HG03442 (cell line): ENCODE measurements around the gene NCS1.

ENCODE experiments used
- ATAC-seq: cut with Tn5 transposase; IDR thresholded peaks from one replicate; pipeline ENCODE4 v1.9.1; 2021; ENCODE audit warnings: mild to moderate bottlenecking, moderate library complexity; ENCODE audit not compliant: unreplicated experiment

Gene NCS1

GRCh38 chr9:130172161-130172857 is at the start of gene NCS1:
Gene NCS1, plus strand, starts transcription at chr9:130172404. Its CDS starts 260 bp downstream, at chr9:130172664.
- no peak for ATAC-seq

- no peak for ATAC-seq
Measured at GRCh38 chr9:130122456-130122855, 49.7 kb upstream of the NCS1 start.

- ATAC-seq: no peak
Measured at GRCh38 chr9:130124085-130124860, 47.9 kb upstream of the NCS1 start.

DNA sequence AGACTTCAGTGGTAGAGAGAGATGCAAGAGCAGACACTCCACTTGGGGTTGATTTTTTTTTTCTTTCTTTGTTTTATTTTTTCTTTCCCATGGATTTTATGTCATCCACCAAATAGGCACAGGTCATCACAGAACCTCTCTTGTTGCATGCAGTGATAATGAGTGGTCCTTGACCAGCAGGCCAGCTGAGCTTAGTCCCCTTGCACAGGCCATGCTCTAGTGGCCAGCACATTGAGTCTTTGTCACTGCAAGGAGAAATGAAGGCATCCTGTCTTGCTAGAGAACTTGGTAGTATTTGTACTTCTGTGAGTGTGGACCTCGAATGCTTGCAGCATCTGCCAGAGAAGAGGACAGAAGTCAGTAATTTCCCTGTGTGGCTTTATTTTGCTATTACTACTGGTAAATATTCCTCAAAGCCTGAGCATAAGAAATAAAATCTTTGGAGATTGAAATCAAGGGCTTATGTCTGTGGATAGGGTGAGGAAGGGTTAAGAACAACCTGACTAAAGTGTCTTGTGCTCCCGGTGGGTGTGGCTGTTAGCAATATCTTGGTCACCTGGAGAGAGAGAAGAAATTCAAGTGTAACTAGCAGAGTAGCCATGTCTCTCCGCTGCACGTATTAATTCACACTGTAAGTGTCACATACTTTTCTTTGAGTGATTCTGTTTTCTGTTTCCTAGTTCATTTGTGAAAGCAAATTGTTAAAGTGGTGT is 45.3 kb upstream of the NCS1 start:
- ATAC-seq: no peak

GRCh38 chr9:130128251-130128650 is 44.0 kb upstream of the NCS1 start:
- peak; percentile 44 for ATAC-seq

- ATAC-seq: peak; percentile 54
Measured at GRCh38 chr9:130128733-130129431, 43.3 kb upstream of the NCS1 start.

DNA sequence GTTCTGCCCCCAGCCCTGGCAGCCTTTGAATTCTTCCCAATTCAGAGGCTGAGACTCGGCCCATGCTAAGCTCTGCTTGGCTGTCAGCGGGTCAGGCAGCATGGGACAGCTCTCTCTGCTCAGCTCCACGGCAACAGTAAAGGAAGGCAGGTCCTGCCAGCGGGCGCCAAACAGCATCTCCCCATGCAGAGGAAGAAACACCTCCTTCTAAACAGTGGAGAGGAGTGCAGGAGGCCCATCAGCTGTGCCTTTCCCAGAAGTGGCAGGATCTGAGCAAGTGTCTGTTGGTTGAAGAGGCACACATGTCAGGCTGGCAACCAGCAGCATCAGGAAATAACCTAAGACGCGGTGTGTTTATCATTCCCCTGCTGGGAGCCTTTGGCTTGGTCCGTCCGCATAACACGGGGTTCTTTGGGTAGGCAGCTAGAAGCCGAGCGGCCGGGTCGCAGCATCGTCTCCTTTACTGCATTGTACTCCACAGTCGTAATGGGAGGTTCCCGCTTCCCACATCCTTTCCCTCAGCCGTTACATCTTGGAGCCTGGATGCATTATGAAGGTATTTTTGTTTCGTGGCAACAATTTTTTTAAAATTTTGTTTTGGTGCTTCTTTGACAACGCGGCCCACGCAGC is 42.7 kb upstream of the NCS1 start:
- ATAC-seq: no peak

DNA sequence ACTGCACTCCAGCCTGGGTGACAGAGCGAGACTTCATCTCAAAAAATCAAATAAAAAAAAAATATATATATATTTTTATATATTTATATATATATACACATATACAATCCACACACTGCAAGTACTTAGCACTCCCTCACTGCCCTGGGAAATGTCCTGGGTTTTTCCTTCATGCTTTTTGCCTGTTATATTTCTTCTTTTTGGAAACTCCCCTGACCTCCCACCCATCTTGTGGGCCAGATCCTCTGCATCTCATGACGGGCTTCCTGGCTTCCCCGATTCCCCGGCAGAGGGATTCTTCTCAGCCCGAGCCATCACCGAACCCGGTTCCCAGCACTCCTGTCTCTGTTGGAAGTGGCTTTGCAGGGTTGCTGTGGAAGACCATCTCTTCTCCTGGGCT is 39.5 kb upstream of the NCS1 start:
- no peak for ATAC-seq

DNA sequence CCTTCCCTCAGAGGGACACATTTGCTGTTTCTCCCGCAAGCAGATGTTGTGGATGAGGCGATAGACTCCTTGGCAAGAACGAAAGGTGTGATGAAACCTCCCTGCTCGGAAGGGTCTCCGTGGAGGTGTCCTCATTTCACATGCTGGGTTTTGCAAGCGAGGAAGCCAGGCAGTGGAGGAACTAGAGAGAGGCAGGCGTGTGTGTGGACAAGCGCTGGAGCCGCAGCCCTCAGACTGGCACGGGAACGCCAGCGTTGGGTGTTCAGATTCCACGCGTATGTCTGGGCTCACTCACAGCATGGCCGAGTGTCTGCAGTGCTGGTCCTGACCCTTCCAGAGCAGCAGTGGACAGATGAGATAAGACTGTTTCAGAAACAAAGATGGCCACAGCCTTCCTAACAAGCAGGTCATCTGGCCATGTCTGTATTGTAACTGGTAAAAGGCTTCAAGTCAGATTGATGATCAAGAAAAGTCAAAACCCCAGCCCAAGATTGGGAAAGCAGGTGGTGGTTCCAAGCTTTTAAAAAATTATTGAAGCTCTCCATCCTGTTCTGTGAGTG is 35.0 kb upstream of the NCS1 start:
- no peak for ATAC-seq

- ATAC-seq: no peak
Measured at GRCh38 chr9:130137641-130138081, 34.5 kb upstream of the NCS1 start.

DNA sequence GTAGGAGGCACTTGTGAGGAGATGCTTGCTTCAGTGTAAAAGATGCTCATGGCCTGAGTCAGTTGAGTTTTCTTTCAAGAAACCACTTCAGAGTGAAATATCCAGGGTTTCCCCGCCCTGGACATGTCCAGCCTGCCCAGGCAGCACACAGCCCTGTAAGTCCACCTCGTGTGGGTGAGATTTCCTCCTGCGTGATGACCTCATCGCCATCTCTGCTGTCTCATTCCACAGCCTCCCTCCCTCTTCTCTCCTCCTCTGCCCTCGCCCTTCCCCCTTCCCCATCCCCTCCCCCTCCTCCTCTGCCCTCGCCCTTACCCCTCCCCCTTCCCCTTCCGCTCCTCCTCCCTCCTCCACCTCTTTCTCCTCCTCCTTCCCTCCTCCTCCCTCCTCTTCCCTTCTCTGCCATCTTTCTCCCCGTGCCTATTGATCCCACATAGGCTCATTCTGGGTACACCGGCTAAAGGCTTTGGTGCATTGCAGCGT is 34.0 kb upstream of the NCS1 start:
- no peak for ATAC-seq

DNA sequence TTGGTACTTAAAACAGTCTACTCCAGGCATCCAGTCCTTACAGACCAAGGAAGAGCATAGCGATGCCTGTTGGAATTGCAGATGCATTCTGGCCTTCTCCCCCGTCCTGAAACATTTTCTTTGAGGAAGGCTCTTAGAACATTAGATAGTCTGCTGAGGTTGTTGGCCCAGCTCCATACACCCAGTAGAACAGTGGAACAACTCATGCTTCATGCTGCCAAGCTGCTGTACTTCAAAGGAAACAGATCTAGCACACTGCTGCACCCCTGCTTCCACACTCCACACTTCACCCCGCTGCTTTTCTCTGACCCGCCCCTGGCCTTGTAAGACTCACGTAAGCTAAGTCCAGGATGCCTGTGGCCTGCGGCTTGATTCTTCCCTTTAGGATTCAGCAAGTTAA is 33.4 kb upstream of the NCS1 start:
- ATAC-seq: no peak

GRCh38 chr9:130139251-130139650 is 33.0 kb upstream of the NCS1 start:
- no peak for ATAC-seq

- ATAC-seq: no peak
Measured at GRCh38 chr9:130140706-130141105, 31.5 kb upstream of the NCS1 start.

GRCh38 chr9:130142056-130142455 is 30.1 kb upstream of the NCS1 start:
- ATAC-seq: no peak

GRCh38 chr9:130142641-130143040 is 29.6 kb upstream of the NCS1 start:
- ATAC-seq: no peak

DNA sequence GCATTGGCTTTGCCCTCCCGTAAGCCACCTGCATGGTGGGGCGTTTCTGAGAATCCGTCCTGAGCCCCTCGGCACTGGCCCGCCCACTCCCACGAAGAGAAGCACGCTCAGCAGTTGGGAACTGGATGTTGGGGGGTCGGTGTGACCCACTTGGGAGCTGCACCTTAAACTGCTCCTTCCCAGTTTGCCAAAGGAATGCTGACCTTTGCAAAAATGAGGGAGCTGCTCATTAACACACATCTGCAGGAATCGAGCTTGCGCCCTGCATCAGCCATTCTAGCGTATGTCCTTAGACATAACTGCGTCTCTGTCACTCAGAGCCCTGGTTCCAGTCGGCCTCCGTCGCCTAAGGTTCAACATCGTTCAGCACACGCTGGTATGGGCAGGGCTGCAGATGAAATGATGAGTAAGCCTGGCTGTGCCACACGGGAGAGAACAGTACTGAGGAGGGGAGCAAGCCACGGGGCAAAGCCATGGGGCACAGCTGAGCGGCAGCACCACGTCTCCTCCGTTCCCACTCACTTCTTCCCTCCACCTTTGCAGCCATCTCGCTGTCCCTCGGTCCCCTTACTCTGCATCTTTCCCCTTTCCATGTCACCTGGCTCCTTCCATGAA is 28.8 kb upstream of the NCS1 start:
- ATAC-seq: no peak

- ATAC-seq: no peak
Measured at GRCh38 chr9:130143958-130144366, 28.2 kb upstream of the NCS1 start.

DNA sequence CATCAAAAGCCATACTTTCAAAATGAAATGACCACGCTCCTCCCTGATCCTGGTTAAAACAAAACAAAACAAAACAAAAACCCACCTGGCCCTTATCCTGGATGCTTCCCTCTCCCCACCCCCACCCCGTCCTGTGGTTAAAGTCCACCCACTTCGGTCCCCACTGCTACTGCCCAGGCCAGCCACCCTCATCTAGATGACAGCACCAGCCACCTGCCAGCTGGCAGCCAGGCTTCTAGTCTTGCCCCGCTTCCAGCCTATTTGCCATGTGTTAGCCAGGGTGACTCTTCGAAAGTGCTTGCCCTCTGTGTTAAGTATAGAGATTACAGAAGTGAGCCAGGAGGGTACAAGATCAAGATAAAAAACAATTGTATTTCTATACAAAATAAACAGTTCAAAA is 27.5 kb upstream of the NCS1 start:
- no peak for ATAC-seq

DNA sequence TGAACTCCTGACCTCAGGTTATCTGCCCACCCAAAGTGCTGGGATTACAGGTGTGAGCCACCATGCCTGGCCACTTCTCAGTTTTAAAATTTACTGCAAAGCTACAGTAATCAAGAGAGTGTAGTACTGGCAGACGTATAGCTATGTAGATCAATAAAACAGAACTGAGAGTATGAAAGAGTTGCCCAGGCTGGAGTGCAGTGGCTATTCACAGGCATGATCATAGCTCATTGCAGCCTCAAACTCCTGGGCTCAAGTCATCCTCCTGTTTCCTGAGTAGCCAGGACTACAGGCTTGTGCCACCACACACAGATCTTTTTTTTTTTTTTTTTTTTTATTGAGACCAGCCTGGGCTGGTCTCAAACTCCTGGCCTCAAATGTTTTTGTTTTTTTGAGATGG is 26.5 kb upstream of the NCS1 start:
- ATAC-seq: no peak
